ENCODE results near the gene ADRB1.

DNA sequence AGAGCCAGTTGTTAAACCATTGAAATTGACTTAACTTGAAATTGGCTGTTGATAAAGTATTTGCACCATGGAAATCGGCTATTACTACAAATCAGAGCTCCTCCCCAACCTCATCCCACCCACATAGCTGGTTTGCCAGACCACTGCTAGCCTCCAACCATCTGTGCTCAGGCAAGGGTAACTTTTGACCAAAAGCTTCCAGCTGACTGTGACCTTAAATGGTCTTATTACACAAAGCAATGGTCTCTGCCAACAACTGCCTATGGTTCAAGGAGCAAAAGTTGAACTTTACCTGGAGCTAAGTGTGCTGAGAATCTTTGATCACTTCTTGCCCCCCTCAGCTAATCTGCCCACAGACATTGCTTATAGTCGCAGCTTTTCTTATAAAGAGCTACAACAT lies 48.5 kb upstream of the ADRB1 start:
- TF ChIP-seq CTCF (IDR thresholded peaks at IDR 0.05): no peak
- no peak for TF ChIP-seq POLR2A (IDR thresholded peaks at IDR 0.05)
